HepG2 (cell line): ENCODE data around the gene CES2. TPM values are rescaled to one million over a fixed set of nuclear protein-coding genes. Genes with fewer than 3 reads are reported as not detected.

Experiments used
- ATF1 ChIP-seq: IDR thresholded peaks from 2 replicates; pipeline ENCODE4 v1.6.1; 2016; ENCODE audit warnings: mild to moderate bottlenecking, control low read depth
- DDIT3 ChIP-seq: sonication (generic); formaldehyde crosslinking; IDR thresholded peaks from 2 replicates; pipeline ENCODE4 v1.4.0; 2020; ENCODE audit warnings: mild to moderate bottlenecking, missing genetic modification reagents
- FOXP4 ChIP-seq: sonication (generic); formaldehyde crosslinking; IDR thresholded peaks from 2 replicates; pipeline ENCODE4 v1.4.0; 2020; ENCODE audit warnings: missing genetic modification reagents
- KLF6 ChIP-seq: IDR thresholded peaks from 2 replicates; pipeline ENCODE4 v1.8.0; 2016; ENCODE audit warnings: missing biosample characterization, missing genetic modification reagents
- NFYB ChIP-seq: sonication (generic); formaldehyde crosslinking; IDR thresholded peaks from 2 replicates; pipeline ENCODE4 v1.4.0; 2020; ENCODE audit warnings: missing genetic modification reagents
- RFX5 ChIP-seq: IDR thresholded peaks from 2 replicates; pipeline ENCODE4 v1.6.1; 2011; ENCODE audit warnings: low read depth, low read length, improper control_type of control experiment
- RNF2 ChIP-seq: fragments of 450-650 bp; conservative IDR thresholded peaks from 2 replicates; pipeline ENCODE4 v1.6.1; 2016; ENCODE audit warnings: low read depth
- TEF ChIP-seq: sonication (generic); formaldehyde crosslinking; IDR thresholded peaks from 2 replicates; pipeline ENCODE4 v1.5.0; 2020; ENCODE audit warnings: missing genetic modification reagents
- TFDP1 ChIP-seq: IDR thresholded peaks from 2 replicates; pipeline ENCODE4 v1.6.1; 2016; ENCODE audit warnings: missing compliant biosample characterization, missing genetic modification reagents, borderline replicate concordance
- TOPORS ChIP-seq: sonication (generic); formaldehyde crosslinking; IDR thresholded peaks from 2 replicates; pipeline ENCODE4 v1.8.0; 2023; ENCODE audit warnings: mild to moderate bottlenecking, missing genetic modification reagents
- ZBTB4 ChIP-seq: sonication (generic); formaldehyde crosslinking; IDR thresholded peaks from 2 replicates; pipeline ENCODE4 v1.4.0; 2020; ENCODE audit warnings: missing genetic modification reagents, mild to moderate bottlenecking, borderline replicate concordance
- ZNF17 ChIP-seq: sonication (generic); formaldehyde crosslinking; IDR thresholded peaks from 2 replicates; pipeline ENCODE4 v1.5.0; 2020; ENCODE audit warnings: mild to moderate bottlenecking, missing genetic modification reagents
- ZNF460 ChIP-seq: sonication (generic); formaldehyde crosslinking; IDR thresholded peaks from 2 replicates; pipeline ENCODE4 v1.5.1; 2020; ENCODE audit warnings: missing genetic modification reagents, mild to moderate bottlenecking, borderline replicate concordance
- ZNF513 ChIP-seq: sonication (generic); formaldehyde crosslinking; conservative IDR thresholded peaks from 2 replicates; pipeline ENCODE4 v1.5.0; 2020; ENCODE audit warnings: missing genetic modification reagents
- ZNF777 ChIP-seq: sonication (generic); formaldehyde crosslinking; IDR thresholded peaks from 2 replicates; pipeline ENCODE4 v1.4.0; 2020; ENCODE audit warnings: missing genetic modification reagents
- ZNF792 ChIP-seq: IDR thresholded peaks from 2 replicates; pipeline ENCODE4 v1.6.1; 2016
- ZSCAN21 ChIP-seq: sonication (generic); formaldehyde crosslinking; IDR thresholded peaks from 2 replicates; pipeline ENCODE4 v1.8.0; 2022; ENCODE audit warnings: mild to moderate bottlenecking, missing genetic modification reagents, moderate library complexity, borderline replicate concordance
- polyA plus RNA-seq, 8 experiments: library from polyadenylated mRNA; depleted of rRNA in 3 of 8; stranded (reverse) in 7 of 8; unstranded in 1 of 8; fragments of >200 nt; fragmentation: Illumina TruSeq in 4 of 8; extraction: Trizol in 4 of 8; gene quantifications; 2 replicates each; pipeline versions ENCODE4 v1.2.1 to v1.2.3, GENCODE V29; 2011 to 2016; ENCODE audit warnings: low read depth in 4 of 8, missing spikeins in 1 of 8, mixed read lengths in 1 of 8; ENCODE audit not compliant: insufficient read depth in 1 of 8
- total RNA-seq, 5 experiments: library from RNA; depleted of rRNA; stranded (reverse); fragments of >200 nt; fragmentation: Illumina TruSeq; extraction: Trizol; gene quantifications; 2 replicates each; pipeline ENCODE4 v1.2.3, GENCODE V29; 2016; ENCODE audit warnings: low read depth in 1 of 5

CES2 gene
- total and polyA plus RNA-seq, 2 of the 13 experiments (the other 11 are each of a cell fraction or from before 2014, with no cell fraction given): 50.6 to 63.8 TPM

GRCh38 chr16:66935314-66936011 lies at the start of gene CES2 (continued):
- TF ChIP-seq ZNF460: no peak
- no peak for TF ChIP-seq ATF1 (CRISPR knock-in tag)
- no peak; the same call in 1 of the 2 replicates for TF ChIP-seq TFDP1 (CRISPR knock-in tag)
- TF ChIP-seq TOPORS: peak; percentile 92
- no peak for TF ChIP-seq ZNF17 (CRISPR knock-in tag)
- TF ChIP-seq KLF6: 0 out of 2 replicates have a peak, but pooled peaks have one; percentile 31
- no peak for TF ChIP-seq RFX5
- no peak; the same call in 1 of the 2 replicates for TF ChIP-seq RNF2
- TF ChIP-seq ZNF777: peak; percentile 35; the same call in 1 of the 2 replicates
- no peak for TF ChIP-seq NFYB
- TF ChIP-seq ZSCAN21 (CRISPR knock-in tag): peak; percentile 73
- no peak for TF ChIP-seq TEF (CRISPR knock-in tag)
- TF ChIP-seq FOXP4 (CRISPR knock-in tag): peak; percentile 41; the same call in 1 of the 2 replicates
- 0 out of 2 replicates have a peak, but pooled peaks have one; percentile 47 for TF ChIP-seq ZNF792 (CRISPR knock-in tag)
- TF ChIP-seq ZBTB4 (CRISPR knock-in tag): peak; percentile 90; the same call in 1 of the 2 replicates
- no peak for TF ChIP-seq DDIT3 (CRISPR knock-in tag)
- no peak for TF ChIP-seq ZNF513 (CRISPR knock-in tag)
